Spleen (tissue), 11 donors: ENCODE results near the gene NUCB2. TPM values are rescaled to one million over a fixed set of nuclear protein-coding genes. Genes with fewer than 3 reads are reported as not detected.
A peak's percentile ranks its signal among the peaks of the same experiment; 100 is the strongest.

Experiments used
- DNase-seq: peaks from one replicate; pipeline ENCODE4 v3.0.0-alpha.2; 2020
- H3K27ac ChIP-seq, 8 donors: fragments of 200-600 bp; sonication (generic) in 7 of 8; 1 replicate in 4 of 8; 2 replicates in 4 of 8; pipeline versions ENCODE4 v1.5.0 to v1.8.0; 2016 to 2021; ENCODE audit warnings: inconsistent platforms in 4 of 8, mild to moderate bottlenecking in 4 of 8, moderate library complexity in 1 of 8
- H3K27me3 ChIP-seq, 7 donors: fragments of 200-600 bp; sonication (generic) in 6 of 7; replicated peaks in 1 of 7; 1 replicate in 4 of 7; 2 replicates in 3 of 7; pipeline versions ENCODE4 v1.5.0 to v1.8.0; 2016 to 2021; ENCODE audit warnings: inconsistent platforms in 3 of 7, mild to moderate bottlenecking in 1 of 7
- H3K36me3 ChIP-seq, 6 donors: fragments of 200-600 bp; sonication (generic) in 5 of 6; 1 replicate in 4 of 6; 2 replicates in 2 of 6; pipeline versions ENCODE4 v1.5.0 to v1.8.0; 2016 to 2021; ENCODE audit warnings: inconsistent platforms in 2 of 6
- H3K4me1 ChIP-seq, 6 donors: fragments of 200-600 bp; sonication (generic) in 5 of 6; 1 replicate in 3 of 6; 2 replicates in 3 of 6; pipeline versions ENCODE4 v1.5.0 to v1.8.0; 2016 to 2021; ENCODE audit warnings: inconsistent platforms in 3 of 6
- H3K4me3 ChIP-seq, 8 donors: fragments of 200-600 bp; sonication (generic) in 7 of 8; 1 replicate in 4 of 8; 2 replicates in 4 of 8; pipeline versions ENCODE4 v1.5.0 to v1.8.0; 2016 to 2021; ENCODE audit warnings: inconsistent platforms in 4 of 8, mild to moderate bottlenecking in 4 of 8, moderate library complexity in 2 of 8
- H3K9me3 ChIP-seq, 8 donors: fragments of 200-600 bp; sonication (generic) in 7 of 8; 1 replicate in 4 of 8; 2 replicates in 4 of 8; pipeline versions ENCODE4 v1.5.0 to v1.8.0; 2016 to 2021; ENCODE audit warnings: inconsistent platforms in 4 of 8
- CTCF ChIP-seq, 11 experiments: fragments of 200-600 bp in 7 of 11; fragments of 450-650 bp in 4 of 11; sonication (generic) in 4 of 11; IDR thresholded peaks in 8 of 11; conservative IDR thresholded peaks in 3 of 11; 1 replicate in 7 of 11; 2 replicates in 4 of 11; pipeline versions ENCODE4 v1.4.0 to v1.8.0; 2016 to 2021; ENCODE audit warnings: antibody characterized with exemption in 11 of 11, inconsistent platforms in 4 of 11, mild to moderate bottlenecking in 1 of 11
- POLR2A ChIP-seq, 3 donors: fragments of 450-650 bp; IDR thresholded peaks; one replicate each; pipeline ENCODE4 v1.5.1; 2017; ENCODE audit warnings: antibody characterized with exemption in 3 of 3, mild to moderate bottlenecking in 1 of 3
- POLR2AphosphoS5 ChIP-seq, 3 donors: sonication (generic); formaldehyde crosslinking; IDR thresholded peaks; one replicate each; pipeline ENCODE4 v1.5.1; 2017; ENCODE audit warnings: antibody characterized with exemption in 3 of 3
- WGBS, 5 donors: extraction: QIAGEN DNeasy Blood & Tissue Kit in 3 of 5; methylation state at CpG; one replicate each; pipeline versions ENCODE4 v1.1.5 to v1.1.7; 2013 to 2018; 5-methylcytosine and 5-hydroxymethylcytosine counted together
- intact Hi-C: fragments of 100-400 bp; cut with DNase I; formaldehyde crosslinking; loops from one replicate; pipeline ENCODE4 v1.15.0; 2023; ENCODE audit warnings: low total_unique reads
- polyA plus RNA-seq, 3 donors: library from polyadenylated mRNA; stranded (reverse); fragments of 200-250 nt; gene quantifications; one replicate each; pipeline ENCODE4 v1.2.1, GENCODE V29; 2013
- total RNA-seq, 7 donors: library from RNA; depleted of rRNA in 3 of 7; stranded (reverse); fragments of >200 nt in 3 of 7; fragmentation: NEBNext Ultra II Directional in 4 of 7; extraction: Animal tissue kit (Norgen Biotek cat#: 25700) in 4 of 7; gene quantifications; one replicate each; pipeline versions ENCODE4 v1.1.0 to v1.2.1, GENCODE V29; 2016 to 2021
- donor health status: healthy with polysubstance abuse.
- donor health status: DM: no; HTN: no; CAD: no; lungs with moderate emphysema.
- donor health status: DM: no; HTN: no; CAD: no.
- donor health status: Bipolar disorder and iron deficiency.
- donor health status: healthy.
- donor health status: DM: no; HTN: no; CAD: no.
- donor health status: DM: yes; HTN: yes; CAD: no.

The NUCB2 gene
- total and polyA plus RNA-seq, 10 donors = 15.6 to 60.2 (median 46.2) TPM

GRCh38 chr11:17268902-17269301, 7.6 kb upstream of the NUCB2 start:
- Histone ChIP-seq H3K4me3 (peak overlapping the region in 1 of 8 donors; percentile 24), H3K4me1 (peaks cover 0 to 9% (median 0%) of the 10 kb centered on the region in 6 donors), H3K36me3 (no peaks in the 10 kb centered on the region), H3K27ac (peak overlapping the region in 2 of 8 donors; percentile 26 to 54), H3K27me3 (no peaks in the 10 kb centered on the region), H3K9me3 (no peaks in the 10 kb centered on the region)
- 61 to 75% (median 66%) methylated on average over 3 of the region's 3 CpGs for WGBS, 5 donors
- DNase-seq = no peak
- intact Hi-C loops = no loop called here
- TF ChIP-seq POLR2AphosphoS5 (IDR thresholded peaks at IDR 0.05) (no peak), POLR2A (IDR thresholded peaks at IDR 0.05) (no peak), CTCF (IDR thresholded peaks at IDR 0.05 in 8 of 11, conservative IDR thresholded peaks at IDR 0.05 in 3 of 11) (no peak)

DNA sequence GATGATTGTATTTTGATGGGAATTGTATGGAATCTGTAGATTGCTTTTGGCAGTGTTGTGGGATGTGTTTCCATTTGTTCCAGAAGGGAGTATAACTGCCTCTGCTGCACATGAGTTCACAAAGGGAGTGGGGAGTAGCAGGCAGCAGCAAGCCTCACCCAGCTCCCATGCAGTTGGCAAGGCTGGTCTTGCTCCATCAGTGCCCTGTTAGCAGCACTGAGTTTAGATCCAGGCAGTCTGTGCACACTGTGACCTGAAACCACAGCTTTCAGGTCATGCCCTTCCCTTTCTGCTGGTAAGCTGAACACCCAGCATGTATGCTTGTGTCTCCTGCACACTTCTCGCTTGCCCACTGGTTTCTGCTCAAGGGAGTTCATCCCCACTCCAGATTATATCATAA, 3.7 kb upstream of the NUCB2 start:
- H3K9me3 ChIP-seq = no peaks in the 10 kb centered on the region
- WGBS, 5 donors = 91 to 100% (median 93%) methylated on average over 1 of the region's 1 CpG
- intact Hi-C loops = no loop called here
- no peak for DNase-seq
- no peaks in the 10 kb centered on the region for H3K36me3 ChIP-seq
- H3K4me3 ChIP-seq = no peak overlapping the region
- H3K27me3 ChIP-seq = no peaks in the 10 kb centered on the region
- peaks cover 12 to 37% (median 20%) of the 10 kb centered on the region in 6 donors for H3K4me1 ChIP-seq
- H3K27ac ChIP-seq = no peak overlapping the region
- TF ChIP-seq CTCF (IDR thresholded peaks at IDR 0.05 in 8 of 11, conservative IDR thresholded peaks at IDR 0.05 in 3 of 11) = no peak
- TF ChIP-seq POLR2A (IDR thresholded peaks at IDR 0.05) = no peak
- TF ChIP-seq POLR2AphosphoS5 (IDR thresholded peaks at IDR 0.05) = no peak

- peaks cover 13 to 39% (median 22%) of the 10 kb centered on the region in 6 donors for H3K4me1 ChIP-seq
- intact Hi-C loops = no loop called here
- no peaks in the 10 kb centered on the region for H3K27me3 ChIP-seq
- DNase-seq = no peak
- 78 to 85% (median 81%) methylated on average over 6 of the region's 6 CpGs for WGBS, 5 donors
- no peak overlapping the region for H3K27ac ChIP-seq
- H3K36me3 ChIP-seq = no peaks in the 10 kb centered on the region
- H3K9me3 ChIP-seq = no peaks in the 10 kb centered on the region
- no peak for TF ChIP-seq CTCF (IDR thresholded peaks at IDR 0.05 in 8 of 11, conservative IDR thresholded peaks at IDR 0.05 in 3 of 11)
- no peak for TF ChIP-seq POLR2AphosphoS5 (IDR thresholded peaks at IDR 0.05)
- TF ChIP-seq POLR2A (IDR thresholded peaks at IDR 0.05) = no peak
- no peak overlapping the region for H3K4me3 ChIP-seq
Observed at GRCh38 chr11:17273211-17273610, 3.3 kb upstream of the NUCB2 start.

- TF ChIP-seq POLR2A (IDR thresholded peaks at IDR 0.05) (no peak), POLR2AphosphoS5 (IDR thresholded peaks at IDR 0.05) (no peak), CTCF (IDR thresholded peaks at IDR 0.05 in 8 of 11, conservative IDR thresholded peaks at IDR 0.05 in 3 of 11) (no peak)
- no peaks in the 10 kb centered on the region for H3K9me3 ChIP-seq
- peaks cover 13 to 38% (median 25%) of the 10 kb centered on the region in 6 donors for H3K4me1 ChIP-seq
- no peaks in the 10 kb centered on the region for H3K36me3 ChIP-seq
- 71 to 92% (median 83%) methylated on average over 5 of the region's 5 CpGs for WGBS, 5 donors
- no peak overlapping the region for H3K27ac ChIP-seq
- no peak for DNase-seq
- no peak overlapping the region for H3K4me3 ChIP-seq
- H3K27me3 ChIP-seq = no peaks in the 10 kb centered on the region
- intact Hi-C loops = no loop called here
Observed at GRCh38 chr11:17273668-17274282, 2.8 kb upstream of the NUCB2 start.
